Ovary (tissue), 9 donors: Measurements from ENCODE around the gene ZHX3. TPM values are rescaled to one million over a fixed set of nuclear protein-coding genes. Genes with fewer than 3 reads are reported as not detected.

Experiments
- DNase-seq, 5 donors: peaks; one replicate each; pipeline ENCODE4 v3.0.0-alpha.2; 2019 to 2020
- H3K27ac ChIP-seq, 2 donors: fragments of 200-600 bp; one replicate each; pipeline versions ENCODE4 v1.5.1 to v1.8.0; 2019 to 2022
- H3K27me3 ChIP-seq: fragments of 200-600 bp; one replicate; pipeline ENCODE4 v1.8.0; 2022
- H3K36me3 ChIP-seq: fragments of 200-600 bp; sonication (generic); one replicate; pipeline ENCODE4 v1.5.1; 2019
- H3K4me1 ChIP-seq: one replicate; pipeline ENCODE4 v1.8.1; 2013; ENCODE audit warnings: mild to moderate bottlenecking, moderate library complexity; ENCODE audit not compliant: insufficient read depth
- H3K4me3 ChIP-seq: fragments of 200-600 bp; sonication (generic); one replicate; pipeline ENCODE4 v1.5.1; 2017
- H3K9me3 ChIP-seq, 2 donors: fragments of 200-600 bp in 1 of 2; sonication (generic) in 1 of 2; one replicate each; pipeline versions ENCODE4 v1.5.1 to v1.8.1; 2013 to 2019; ENCODE audit warnings: mild to moderate bottlenecking in 1 of 2, moderate library complexity in 1 of 2
- CTCF ChIP-seq, 3 donors: fragments of 450-650 bp in 2 of 3; fragments of 200-600 bp in 1 of 3; IDR thresholded peaks; one replicate each; pipeline versions ENCODE4 v1.5.1 to v1.8.0; 2016 to 2022; ENCODE audit warnings: antibody characterized with exemption in 3 of 3, mild to moderate bottlenecking in 1 of 3
- EP300 ChIP-seq: sonication (generic); formaldehyde crosslinking; IDR thresholded peaks from one replicate; pipeline ENCODE4 v1.6.1; 2017; ENCODE audit warnings: antibody characterized with exemption
- POLR2A ChIP-seq: fragments of 450-650 bp; IDR thresholded peaks from one replicate; pipeline ENCODE4 v1.6.1; 2017; ENCODE audit warnings: antibody characterized with exemption, mild to moderate bottlenecking, moderate library complexity
- WGBS, 3 donors: extraction: QIAGEN DNeasy Blood & Tissue Kit in 1 of 3; methylation state at CpG; one replicate each; pipeline versions ENCODE4 v1.1.5 to v1.1.7; 2013 to 2017; 5-methylcytosine and 5-hydroxymethylcytosine counted together
- intact Hi-C, 4 donors: fragments of 100-400 bp; cut with DNase I; formaldehyde crosslinking; loops; one replicate each; pipeline versions ENCODE4 v1.11.0 to v1.15.1; 2022 to 2023
- polyA plus RNA-seq, 2 donors: library from polyadenylated mRNA; stranded (reverse); fragments of 200-250 nt in 1 of 2; fragments of 350-450 nt in 1 of 2; fragmentation: Illumina TruSeq in 1 of 2; extraction: RNeasy Lipid Tissue Mini Kit (QIAGEN cat#74804) in 1 of 2; gene quantifications; one replicate each; pipeline ENCODE4 v1.2.3, GENCODE V29; 2013 to 2014
- total RNA-seq, 7 donors: library from RNA; depleted of rRNA in 2 of 7; stranded (reverse); fragments of >200 nt in 2 of 7; fragmentation: NEBNext Ultra II Directional in 3 of 7; extraction: Animal tissue kit (Norgen Biotek cat#: 25700) in 3 of 7; gene quantifications; one replicate each; pipeline versions ENCODE4 v1.1.0 to v1.2.4, GENCODE V29; 2016 to 2023
- donor health status: DM: no; HTN: no; CAD: no; lungs with moderate emphysema.
- donor health status: DM: no; HTN: no; CAD: no.
- donor health status: Bipolar disorder and iron deficiency.
- donor health status: DM: yes; HTN: yes; CAD: no.
- donor health status: DM: no; HTN: no; CAD: no.
- donor health status: DM: yes; HTN: yes; CAD: no.

ZHX3 gene
- total and polyA plus RNA-seq, 9 donors = 17.5 to 72.0 (median 39.6) TPM

- TF ChIP-seq EP300 (no peak), CTCF (IDR thresholded peaks at IDR 0.05) (no peak), POLR2A (no peak)
- Histone ChIP-seq H3K9me3 (no peaks in the 10 kb centered on the region), H3K4me3 (no peak overlapping the region), H3K27ac (peak overlapping the region in 1 of 2 donors; percentile 44), H3K27me3 (no peaks in the 10 kb centered on the region), H3K4me1 (no peaks in the 10 kb centered on the region), H3K36me3 (no peaks in the 10 kb centered on the region)
- intact Hi-C loops = loop anchor here (5.0 to 10.0 kb wide), 3 partner anchors 55 to 235 kb away; no protein-coding TSS in a partner anchor
- 84 to 88% (median 85%) methylated on average over 14 of the region's 14 CpGs for WGBS, 3 donors
- peak; percentile 8 to 26 (median 12) for DNase-seq
Measured at GRCh38 chr20:41169791-41170351, 147.7 kb downstream of the ZHX3 start.

DNA sequence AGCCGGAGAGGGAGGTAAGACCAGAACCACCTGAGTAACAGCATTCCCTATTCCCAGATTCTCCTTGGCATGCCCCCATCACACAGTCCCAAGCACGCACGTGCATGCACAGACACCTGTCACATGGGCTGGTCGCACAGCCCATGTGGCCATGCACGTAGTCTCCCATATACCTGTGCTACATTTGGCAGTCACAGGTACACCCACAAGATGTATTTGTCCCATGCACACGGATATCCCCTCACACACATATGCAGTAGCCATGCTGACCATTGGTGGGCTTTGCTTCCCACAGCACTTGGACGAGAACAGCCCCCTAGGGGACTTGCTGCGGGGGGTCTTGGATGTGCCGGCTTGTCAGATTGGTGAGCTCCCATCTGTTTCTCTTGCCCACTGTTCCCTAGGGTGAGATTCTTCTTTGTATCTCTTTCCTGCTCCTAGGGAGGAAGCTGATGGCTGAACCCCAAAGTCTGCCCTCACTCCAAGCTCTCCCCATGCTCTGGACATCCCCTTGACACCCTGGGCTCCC, 148.3 kb downstream of the ZHX3 start:
- Histone ChIP-seq H3K9me3 (no peaks in the 10 kb centered on the region), H3K27me3 (no peaks in the 10 kb centered on the region), H3K36me3 (no peaks in the 10 kb centered on the region), H3K4me3 (no peak overlapping the region), H3K4me1 (no peaks in the 10 kb centered on the region), H3K27ac (no peak overlapping the region)
- DNase-seq = peak in 2 of 5 donors; percentile 3 to 21
- TF ChIP-seq CTCF (IDR thresholded peaks at IDR 0.05) = no peak
- intact Hi-C loops = loop anchor here in 2 of 4 donors (10.0 kb wide), 2 partner anchors 56 to 236 kb away; no protein-coding TSS in a partner anchor
- WGBS, 3 donors = 87 to 91% (median 89%) methylated on average over 9 of the region's 9 CpGs

GRCh38 chr20:41168281-41169161, 149.0 kb downstream of the ZHX3 start:
- no peak for TF ChIP-seq EP300
- TF ChIP-seq POLR2A = no peak
- no peak for TF ChIP-seq CTCF (IDR thresholded peaks at IDR 0.05)
- no peak overlapping the region for H3K27ac ChIP-seq
- no peaks in the 10 kb centered on the region for H3K36me3 ChIP-seq
- no peaks in the 10 kb centered on the region for H3K4me1 ChIP-seq
- no peak overlapping the region for H3K4me3 ChIP-seq
- H3K9me3 ChIP-seq = no peaks in the 10 kb centered on the region
- H3K27me3 ChIP-seq = no peaks in the 10 kb centered on the region
- peak in 4 of 5 donors; percentile 7 to 25 (median 12) for DNase-seq
- intact Hi-C loops = loop anchor here in 2 of 4 donors (10.0 kb wide), 2 partner anchors 56 to 236 kb away; no protein-coding TSS in a partner anchor
- 89% methylated on average over 10 of the region's 10 CpGs for WGBS, 3 donors

DNA sequence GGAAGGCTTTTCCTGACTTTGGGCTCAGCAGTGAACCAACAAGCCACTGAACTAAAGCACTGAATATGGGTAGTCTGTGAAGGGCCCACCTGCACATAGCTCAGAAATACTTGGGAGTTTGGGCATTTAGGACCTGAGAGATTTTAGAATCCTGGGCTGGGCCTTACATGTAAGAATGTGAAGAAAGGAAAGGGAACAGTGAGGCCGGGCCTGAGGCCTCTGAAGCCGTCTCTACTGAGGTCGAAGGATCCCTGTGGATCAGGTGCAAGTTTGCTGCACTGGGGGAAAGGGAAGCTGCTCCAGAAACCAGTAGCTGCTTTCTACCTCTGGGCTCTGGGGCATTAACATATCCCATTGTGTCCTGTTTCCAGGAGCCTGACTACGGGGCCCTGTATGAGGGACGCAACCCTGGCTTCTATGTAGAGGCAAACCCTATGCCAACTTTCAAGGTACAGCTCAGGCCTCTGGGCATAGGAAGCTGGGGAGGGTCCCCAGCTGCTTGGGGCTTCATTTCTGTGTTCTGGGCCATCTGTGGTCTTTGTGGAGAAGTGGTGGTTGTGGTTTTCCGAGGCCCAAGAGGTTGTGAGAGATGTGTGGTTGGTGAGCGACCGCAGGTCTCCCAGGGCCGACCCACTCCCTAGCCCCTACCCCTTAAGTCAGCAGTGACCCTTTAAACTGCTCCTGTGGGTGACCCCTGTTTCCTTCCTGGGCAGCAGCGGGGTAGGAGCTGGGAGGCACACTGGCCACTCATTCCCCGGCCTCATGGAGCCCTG, 149.9 kb downstream of the ZHX3 start:
- Histone ChIP-seq H3K4me1 (no peaks in the 10 kb centered on the region), H3K9me3 (no peaks in the 10 kb centered on the region), H3K4me3 (no peak overlapping the region), H3K27me3 (no peaks in the 10 kb centered on the region), H3K36me3 (no peaks in the 10 kb centered on the region), H3K27ac (no peak overlapping the region)
- WGBS, 3 donors = 88 to 92% (median 90%) methylated on average over 11 of the region's 11 CpGs
- peak in 2 of 5 donors; percentile 3 to 10 for DNase-seq
- intact Hi-C loops = loop anchor here in 2 of 4 donors (10.0 kb wide), 2 partner anchors 57 to 237 kb away; no protein-coding TSS in a partner anchor
- TF ChIP-seq POLR2A = no peak
- no peak for TF ChIP-seq EP300
- TF ChIP-seq CTCF (IDR thresholded peaks at IDR 0.05) = no peak
